Measurements from ENCODE around the gene DPH1.

The DPH1 gene

DNA sequence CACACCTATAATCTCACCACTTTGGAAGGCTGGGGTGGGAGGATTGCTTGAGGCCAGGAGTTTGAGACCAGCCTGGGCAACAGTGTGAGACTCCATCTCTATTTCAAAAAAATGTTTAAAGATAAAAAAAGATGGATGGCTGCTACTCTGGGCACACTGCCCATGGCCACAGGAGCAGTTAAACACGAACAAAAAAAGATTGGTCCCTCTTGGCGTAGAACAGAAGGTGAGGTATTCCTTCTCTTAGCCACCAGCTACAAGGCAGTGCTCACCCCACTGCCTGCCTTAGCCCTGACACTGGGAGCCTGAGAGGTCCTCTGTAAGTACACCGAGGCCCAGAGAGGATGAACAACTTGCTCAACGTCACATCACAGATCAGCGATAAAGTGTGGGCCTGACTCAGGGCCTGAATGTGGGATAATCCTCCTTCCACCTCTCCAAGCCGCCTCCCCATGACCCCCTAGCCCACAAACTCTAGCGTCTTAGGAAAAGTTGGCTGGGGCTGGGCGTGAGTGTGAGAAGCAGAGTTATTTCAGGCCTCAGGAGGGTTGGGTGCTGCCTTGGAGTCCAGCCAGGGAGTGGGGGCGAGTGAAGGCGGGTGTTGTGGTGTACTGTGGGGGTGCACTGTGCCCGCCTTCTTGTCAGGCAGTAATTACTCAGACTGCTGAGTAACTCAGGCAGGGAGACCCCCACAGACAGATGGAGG lies 2.3 kb upstream of the DPH1 start:
- DNase-seq (ENCODE audit: low read depth in 2 of 2), result no peak

DNA sequence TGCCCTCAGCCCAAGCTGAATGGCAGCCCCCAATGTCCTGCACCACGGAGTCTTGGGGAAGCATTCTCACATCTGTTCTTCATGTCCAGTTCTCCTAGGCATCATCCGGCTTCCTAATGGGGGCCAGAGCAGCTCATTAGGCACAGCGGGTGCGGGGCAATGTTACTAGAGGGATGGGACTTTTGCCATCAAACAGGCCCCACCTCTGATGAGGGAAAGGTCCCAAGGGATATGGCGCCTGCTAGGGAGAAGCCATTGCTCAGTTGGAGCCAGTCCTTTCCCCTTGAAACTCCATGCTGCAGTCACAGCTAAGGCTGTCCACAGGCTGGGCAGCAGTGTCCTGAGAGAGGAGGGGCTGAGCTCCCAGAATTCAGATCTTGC lies 1.7 kb upstream of the DPH1 start:
- DNase-seq (ENCODE audit: low read depth in 2 of 2), result no peak

DNA sequence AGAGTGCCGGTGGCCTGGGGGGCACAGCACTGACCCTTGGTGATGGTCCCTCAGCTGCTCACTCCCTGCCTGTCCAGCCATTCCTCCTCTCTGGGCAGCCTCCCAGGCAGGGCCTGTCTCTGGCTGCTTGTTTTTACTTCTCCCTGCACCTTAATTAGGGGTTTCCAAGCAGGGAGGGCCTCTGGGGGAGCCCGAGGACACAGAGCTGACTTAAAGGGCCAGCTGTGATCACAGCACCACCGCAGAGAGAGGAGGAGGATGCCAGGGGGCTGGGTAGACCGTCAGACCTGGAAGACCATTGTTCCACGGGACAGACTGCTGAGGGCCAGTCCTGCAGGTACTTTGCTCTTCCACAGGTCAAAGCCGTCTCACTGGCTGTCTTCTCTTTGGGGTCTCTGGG lies 1.2 kb upstream of the DPH1 start:
- no peak for DNase-seq (ENCODE audit: low read depth in 2 of 2)

DNA sequence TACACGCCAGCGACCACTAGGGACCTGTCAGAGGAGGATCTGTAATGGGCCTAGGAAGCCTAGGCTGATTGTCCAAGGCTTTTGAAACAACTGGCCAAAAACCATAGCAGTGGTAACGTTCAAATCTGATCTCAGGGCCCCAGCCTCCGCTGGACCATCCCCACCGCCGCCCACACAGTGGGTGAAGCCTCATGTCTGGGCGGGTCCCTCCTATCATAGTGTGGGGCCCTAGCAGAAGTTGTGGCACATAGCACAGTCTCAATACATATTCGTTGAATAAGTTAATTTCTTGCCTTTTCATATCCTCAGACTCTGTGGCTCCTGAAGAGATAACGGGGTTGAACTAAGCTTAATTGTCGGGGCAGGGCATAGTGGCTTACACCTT lies 818 bp downstream of the DPH1 start:
- DNase-seq (ENCODE audit: low read depth in 2 of 2), result no peak

DNA sequence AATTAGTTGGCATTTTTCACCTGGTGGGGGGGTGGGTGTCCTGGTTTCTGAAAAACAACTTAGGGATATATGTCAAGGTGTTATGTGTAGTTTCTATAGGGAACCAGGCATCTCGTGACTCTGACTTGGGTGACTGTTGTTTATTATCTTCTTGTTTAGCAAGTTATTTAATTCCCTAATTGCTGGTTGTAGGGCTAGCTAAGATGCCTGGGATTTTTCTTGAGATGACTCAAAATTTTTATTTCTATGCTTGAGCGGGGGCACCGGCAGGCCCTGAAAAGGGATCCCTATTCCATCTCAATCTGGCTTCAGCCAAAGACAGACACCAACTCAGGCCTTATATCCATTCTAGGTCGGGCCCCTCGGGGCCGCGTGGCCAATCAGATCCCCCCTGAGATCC lies 3.2 kb downstream of the DPH1 start:
- no peak for DNase-seq (ENCODE audit: low read depth in 2 of 2)

DNA sequence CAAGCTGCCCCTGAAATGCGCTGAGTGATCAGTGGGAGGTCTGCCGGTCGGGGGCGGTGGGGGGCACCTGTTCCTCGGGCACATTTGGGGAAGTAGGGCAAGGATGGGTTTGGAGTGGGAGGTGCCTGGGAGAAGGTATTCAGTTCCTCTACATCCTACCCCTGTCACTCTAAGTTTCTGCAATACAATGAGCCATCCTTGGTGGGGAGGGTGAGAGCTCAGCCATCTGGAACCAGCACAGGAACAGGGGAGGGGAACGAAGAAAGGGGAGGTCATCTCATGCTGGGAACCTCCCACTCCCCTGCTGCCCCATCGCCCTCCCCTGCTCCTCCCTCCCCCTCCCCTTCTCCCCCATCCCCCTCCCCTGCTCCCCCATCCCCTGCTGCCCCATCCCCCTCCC lies 4.2 kb downstream of the DPH1 start:
- DNase-seq (ENCODE audit: low read depth in 2 of 2), result no peak

DNA sequence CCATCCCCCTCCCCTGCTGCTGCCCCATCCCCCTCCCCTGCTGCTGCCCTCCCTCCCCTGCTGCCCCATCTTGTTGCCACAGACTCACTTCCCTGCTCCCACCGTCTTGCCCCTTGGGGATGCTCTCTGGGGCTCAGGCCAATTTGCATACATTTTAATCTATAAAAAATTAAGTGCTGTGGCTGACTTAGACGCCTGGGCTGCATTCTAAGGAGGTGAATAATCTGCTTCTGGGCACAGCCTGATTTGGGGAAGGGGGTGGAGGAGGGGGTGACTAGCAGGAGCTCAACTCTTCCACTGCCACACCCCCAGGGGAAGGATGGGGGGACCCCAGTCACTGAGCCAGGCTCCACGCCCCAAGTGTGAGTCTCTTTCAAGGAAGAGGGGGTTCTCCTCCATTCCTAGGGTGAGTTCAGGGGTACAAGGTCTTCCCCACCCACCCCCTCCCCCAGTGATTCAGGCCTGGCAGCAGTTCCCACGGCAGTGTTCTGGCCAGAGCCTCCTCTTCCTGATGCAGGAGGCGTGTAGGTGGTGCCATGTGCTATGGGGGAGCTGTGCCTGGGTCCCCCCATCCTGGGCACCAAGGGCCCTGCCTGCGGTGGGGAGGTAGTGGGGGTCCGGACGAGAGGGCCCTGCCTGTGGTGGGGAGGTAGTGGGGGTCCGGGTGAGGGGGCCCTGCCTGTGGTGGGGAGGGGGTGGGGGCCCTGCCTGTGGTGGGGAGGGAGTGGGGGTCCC lies 5.0 kb downstream of the DPH1 start:
- no peak for DNase-seq (ENCODE audit: low read depth in 2 of 2)

DNA sequence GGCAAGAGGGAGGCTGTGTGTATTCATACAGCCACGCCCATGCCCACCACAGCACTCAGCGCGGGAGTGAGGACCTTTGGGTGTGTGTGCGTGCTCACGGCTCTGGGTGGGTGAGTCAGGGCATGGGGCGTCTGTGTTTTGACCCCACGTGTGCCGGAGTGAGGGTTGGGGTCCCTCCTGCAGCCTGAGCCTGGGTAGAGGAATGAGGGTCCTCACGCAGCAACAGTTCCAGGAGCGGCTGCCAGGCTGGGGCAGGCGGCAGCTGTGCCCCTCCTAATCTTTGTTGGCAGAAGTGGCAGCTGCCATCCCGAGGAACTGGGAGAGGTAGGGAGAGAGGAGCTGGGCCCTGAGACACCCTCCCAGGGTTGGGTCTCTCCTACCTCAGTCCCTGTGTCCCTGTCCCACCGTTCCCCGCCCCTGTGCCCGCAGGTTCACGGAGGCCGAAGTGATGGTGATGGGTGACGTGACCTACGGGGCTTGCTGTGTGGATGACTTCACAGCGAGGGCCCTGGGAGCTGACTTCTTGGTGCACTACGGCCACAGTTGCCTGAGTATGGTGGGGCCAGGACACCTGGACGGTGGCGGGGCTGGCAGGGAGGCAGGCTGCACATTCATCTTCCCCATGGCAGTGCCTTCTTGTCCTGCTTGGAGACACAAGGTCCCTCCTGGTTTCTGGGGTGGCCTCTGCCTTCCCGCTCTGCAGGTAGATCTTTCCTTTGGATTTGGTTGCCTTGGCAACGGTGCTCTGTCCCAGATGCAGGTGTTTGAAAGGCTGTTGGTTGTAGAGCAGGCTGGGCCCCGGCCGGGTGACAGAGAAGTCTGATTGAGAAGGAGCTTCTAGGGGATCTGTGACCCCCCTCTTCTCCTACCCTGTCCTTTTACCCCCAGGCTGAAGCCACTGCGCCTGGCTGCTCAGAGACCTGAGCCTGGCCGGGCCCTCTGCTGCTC lies 5.9 kb downstream of the DPH1 start:
- no peak for DNase-seq (ENCODE audit: low read depth in 2 of 2)

DNA sequence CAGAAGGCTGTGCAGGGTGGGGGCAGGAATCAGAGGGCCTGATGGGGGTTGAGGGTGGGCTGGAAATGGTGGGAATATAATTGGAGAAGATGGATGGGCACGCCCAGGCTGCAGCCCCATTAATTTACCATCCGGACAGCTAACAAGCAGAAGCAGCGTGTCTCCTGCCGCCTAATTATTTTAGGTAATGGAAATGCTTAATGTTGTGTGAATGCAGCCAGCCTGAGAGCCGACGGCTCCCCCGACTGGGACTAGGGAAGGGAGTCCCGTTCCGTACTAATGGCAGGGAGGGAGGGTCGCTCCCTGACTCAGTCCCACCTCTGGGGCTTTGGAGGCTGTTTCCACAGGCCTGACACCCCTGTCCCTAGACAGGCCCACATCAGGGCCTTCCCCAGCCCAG lies 7.2 kb downstream of the DPH1 start:
- DNase-seq (ENCODE audit: low read depth in 2 of 2), result no peak

DNA sequence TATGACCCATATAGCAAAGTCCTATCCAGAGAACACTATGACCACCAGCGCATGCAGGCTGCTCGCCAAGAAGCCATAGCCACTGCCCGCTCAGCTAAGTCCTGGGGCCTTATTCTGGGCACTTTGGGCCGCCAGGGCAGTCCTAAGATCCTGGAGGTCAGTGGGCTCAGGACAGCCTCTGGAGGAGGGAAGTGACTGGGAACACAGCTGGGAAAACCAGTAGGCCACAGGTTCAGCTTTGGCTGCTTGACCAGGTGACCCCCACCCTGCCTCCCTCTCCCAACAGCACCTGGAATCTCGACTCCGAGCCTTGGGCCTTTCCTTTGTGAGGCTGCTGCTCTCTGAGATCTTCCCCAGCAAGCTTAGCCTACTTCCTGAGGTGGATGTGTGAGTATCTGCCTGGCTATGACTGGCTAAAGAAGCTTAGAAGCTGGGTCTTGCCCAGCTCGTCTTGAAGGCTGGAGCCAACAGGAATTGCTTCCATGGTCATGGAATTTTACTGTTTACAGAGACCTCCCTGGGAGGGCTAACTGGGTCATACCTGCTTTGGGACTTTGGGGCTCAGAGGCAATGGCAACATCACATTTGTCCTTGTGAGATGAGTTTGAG lies 10.4 kb downstream of the DPH1 start:
- DNase-seq (ENCODE audit: low read depth in 2 of 2), result no peak

DNA sequence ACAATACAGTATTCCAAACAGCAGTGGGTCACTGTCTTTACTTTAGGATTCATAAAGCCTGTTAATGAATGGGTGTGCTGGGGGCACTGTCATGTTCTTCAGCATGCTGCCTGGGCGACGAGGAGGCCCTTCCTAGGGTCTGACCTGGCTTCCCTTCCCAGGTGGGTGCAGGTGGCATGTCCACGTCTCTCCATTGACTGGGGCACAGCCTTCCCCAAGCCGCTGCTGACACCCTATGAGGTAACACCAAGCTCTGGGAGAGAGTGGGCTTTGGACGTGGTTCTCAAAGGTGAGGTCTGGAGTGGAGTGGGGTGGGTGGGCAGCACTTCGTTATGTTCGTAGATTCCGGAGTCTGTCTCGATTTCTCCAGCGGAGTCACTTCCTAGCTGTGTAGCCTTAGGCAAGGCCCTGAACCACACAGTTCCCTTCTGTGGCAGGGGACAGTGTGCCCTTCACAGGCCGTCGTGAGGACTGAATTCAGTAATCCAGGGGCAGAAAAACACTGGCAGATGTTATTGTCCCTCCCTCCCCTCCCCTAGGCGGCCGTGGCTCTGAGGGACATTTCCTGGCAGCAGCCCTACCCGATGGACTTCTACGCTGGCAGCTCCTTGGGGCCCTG lies 11.1 kb downstream of the DPH1 start:
- no peak for DNase-seq (ENCODE audit: low read depth in 2 of 2)

DNA sequence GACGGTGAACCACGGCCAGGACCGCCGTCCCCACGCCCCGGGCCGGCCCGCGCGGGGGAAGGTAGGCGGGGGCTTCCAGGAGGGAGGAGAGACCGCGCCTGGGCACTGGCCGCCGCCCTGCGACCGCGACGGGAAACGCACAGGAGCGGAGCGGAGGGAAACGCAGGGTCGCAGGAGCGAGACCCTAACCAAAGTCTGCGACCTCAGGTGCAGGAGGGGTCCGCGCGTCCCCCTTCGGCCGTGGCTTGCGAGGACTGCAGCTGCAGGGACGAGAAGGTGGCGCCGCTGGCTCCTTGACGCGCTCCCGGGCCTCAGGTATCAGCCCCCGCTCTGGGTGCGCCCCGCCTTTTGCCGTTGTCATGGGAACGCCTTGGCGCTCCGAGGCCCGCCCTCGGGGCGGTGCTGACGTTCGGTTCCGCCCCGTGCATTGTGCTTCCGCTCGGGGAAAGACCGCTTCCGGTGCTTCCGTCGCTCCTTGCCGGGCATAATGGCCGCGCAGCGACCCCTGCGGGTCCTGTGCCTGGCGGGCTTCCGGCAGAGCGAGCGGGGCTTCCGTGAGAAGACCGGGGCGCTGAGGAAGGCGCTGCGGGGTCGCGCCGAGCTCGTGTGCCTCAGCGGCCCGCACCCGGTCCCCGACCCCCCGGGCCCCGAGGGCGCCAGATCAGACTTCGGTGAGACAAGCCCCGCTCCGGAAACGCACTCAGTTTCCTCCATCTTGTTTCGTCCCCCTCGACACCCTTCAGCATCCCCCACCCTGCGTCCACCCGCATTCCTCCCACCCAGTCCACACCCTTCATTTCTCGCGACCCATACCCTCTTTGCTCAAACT lies 11.8 kb downstream of the DPH1 start, which contains the start of gene OVCA2:
Gene OVCA2, plus strand, starts transcription at position 462 of the 829 bp plus-strand sequence. Its CDS starts 26 bp downstream, at position 488.
- DNase-seq (ENCODE audit: low read depth in 2 of 2), result peak; percentile 94 to 95

DNA sequence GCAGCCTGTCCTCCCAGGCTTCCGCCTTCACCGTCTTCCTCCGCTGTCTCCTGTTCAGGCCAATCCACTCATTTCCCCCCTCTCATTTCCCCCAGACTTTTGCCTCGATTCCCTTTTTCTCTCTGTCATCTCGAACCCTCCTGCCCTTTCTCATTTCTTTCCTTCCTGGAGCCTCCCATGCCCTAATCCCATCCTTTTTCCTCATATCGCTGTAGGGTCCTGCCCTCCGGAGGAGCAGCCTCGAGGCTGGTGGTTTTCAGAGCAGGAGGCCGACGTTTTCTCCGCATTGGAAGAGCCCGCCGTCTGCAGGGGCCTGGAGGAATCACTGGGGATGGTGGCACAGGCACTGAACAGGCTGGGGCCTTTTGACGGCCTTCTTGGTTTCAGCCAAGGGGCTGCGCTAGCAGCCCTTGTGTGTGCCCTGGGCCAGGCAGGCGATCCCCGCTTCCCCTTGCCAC lies 12.5 kb downstream of the DPH1 start:
- no peak for DNase-seq (ENCODE audit: low read depth in 2 of 2)

DNA sequence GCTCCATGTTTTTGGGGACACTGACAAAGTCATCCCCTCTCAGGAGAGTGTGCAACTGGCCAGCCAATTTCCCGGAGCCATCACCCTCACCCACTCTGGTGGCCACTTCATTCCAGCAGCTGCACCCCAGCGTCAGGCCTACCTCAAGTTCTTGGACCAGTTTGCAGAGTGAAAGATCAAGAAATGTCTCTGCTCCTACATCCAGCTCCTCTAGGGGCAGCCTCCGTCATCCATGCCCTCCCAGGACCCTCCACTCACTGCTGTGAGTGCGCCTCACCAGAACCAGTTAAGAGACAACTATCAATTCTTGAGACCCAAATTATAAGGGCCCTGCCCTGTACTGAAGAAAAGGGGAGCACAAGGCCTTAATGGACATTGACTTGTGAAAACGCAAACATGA lies 13.0 kb downstream of the DPH1 start:
- no peak for DNase-seq (ENCODE audit: low read depth in 2 of 2)

DNA sequence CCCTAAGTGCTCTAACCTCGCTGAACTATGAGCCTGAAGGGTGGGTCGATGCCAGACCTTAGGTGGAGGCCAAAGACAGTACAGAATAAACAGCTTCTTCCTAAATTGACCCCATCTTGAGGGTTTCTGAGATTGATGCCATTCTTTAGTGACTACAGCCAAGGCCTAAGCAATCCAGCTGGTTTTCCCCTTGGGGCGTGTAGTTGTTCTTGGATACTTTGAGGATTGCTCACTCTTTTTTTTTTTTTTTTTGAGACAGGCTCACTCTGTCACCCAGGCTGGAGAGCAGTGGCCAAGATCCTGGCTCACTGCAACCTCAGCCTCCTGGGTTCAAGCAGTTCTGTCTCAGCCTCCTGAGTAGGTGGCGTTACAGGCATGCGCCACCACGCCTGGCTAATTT lies 13.8 kb downstream of the DPH1 start:
- no peak for DNase-seq (ENCODE audit: low read depth in 2 of 2)

DNA sequence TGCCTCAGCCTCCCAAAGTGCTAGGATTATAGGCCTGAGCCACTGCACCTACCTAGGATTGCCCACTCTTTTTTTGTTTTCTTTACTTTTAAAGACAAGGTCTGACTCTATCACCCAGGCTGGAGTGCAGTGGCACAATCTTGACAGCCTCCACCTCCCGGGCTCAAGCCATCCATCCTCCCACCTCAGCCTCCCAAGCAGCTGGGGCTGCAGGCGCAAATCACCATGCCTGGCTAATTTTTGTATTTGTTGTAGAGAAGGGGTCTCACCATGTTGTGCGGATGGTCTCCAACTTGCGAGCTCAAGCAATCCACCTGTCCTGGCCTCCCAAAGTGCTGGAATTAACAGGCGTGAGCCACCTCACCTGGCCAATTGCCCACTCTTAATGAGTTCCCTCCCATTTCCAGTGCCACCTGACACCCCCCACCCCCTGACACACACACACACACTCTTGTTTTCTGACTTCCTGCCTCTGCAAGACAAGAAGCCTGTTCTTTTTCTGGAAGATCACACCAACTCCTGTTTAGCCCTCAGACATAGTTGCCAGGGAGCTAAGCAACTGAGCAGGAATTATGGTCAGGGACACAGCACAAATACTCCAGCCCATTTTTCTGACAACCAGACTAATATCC lies 14.4 kb downstream of the DPH1 start:
- DNase-seq (ENCODE audit: low read depth in 2 of 2), result no peak

DNA sequence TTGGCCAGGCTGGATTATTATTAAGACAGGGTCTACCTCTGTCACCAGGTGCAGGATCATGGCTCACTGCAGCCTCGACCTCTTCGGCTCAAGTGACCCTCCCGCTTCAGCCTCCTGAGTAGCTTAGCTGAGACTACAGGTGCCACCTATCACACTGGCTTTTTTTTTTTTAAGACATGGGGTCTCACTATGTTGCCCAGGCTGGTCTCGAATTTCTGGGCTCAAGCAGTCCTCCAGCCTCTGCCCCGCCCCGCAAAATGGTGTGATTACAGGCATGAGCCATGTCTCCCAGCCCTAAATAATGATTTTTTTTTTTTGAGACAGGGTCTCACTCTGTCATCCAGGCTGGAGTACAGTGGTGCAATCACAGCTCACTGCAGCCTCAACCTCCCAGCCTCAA lies 17.6 kb downstream of the DPH1 start:
- DNase-seq (ENCODE audit: low read depth in 2 of 2), result no peak

DNA sequence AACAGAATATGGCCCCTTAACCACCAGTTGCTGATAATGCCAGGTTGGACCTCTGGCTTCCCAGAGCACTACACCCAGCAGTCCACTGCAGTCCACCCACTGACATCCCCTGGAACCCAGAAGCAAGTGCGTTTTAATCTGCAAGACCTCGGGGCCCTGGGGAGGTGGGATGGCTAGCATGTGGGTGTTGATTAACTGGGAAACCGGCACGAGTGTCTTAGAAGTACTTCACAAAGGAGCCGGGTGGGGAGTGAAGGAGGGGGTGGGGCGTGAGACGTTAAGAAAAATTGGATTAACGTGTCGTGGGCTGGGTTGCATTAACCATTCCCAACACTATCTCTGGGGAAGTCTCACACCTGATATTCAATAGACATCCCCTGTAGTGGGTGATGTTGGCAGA lies 18.9 kb downstream of the DPH1 start:
- DNase-seq (ENCODE audit: low read depth in 2 of 2), result no peak

DNA sequence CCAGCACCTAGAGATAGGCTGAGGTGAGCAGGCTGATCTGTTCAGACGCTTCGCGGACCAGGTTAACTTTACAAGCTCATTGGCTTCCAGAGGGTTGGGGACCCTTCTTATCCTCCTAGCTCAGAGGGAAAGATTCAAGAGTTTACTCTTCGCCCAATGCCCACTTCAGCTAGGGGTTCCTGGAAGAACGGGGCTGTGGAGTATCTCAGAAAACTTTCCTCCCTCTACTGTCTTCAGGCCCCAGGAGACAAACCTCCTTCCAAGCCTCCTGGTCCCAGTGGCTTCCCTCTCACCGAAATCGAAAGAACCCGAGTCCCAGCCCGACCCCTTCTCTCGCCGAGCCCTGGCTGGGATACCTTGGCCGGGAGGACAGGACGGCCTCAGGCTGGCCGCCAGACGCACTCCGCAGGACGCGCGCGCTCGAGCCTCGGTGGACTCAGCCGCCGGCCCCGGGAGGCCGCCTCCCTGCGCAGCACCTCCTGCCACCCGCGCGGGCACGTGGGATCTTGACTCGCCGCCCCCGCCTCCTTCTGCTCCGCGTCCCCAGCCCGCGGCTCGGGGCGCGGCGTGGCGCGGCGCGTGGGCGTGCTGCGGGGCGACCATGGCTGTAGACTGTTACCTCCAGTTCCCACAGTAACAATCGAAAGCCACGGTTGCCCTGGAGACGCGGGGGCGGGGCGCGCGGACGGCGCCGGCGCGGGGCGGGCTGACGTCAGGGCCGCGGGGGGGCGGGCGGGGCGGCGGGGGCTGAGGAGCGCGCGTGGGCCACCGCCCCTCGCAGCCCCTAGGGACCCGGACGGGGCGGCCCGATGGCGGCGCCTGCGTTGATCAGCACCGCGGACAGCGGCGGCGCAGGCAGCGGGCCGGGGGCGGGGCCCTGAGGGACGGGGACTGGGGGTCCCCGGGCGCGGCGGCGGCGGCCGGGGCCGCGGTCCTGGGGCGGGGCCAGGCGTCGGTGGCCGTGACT lies 19.7 kb downstream of the DPH1 start:
- DNase-seq (ENCODE audit: low read depth in 2 of 2), result peak; percentile 67 to 80
